GM18508 (cell line): Measurements from ENCODE around the gene SLC19A1.

Source experiments
- ATAC-seq: cut with Tn5 transposase; IDR thresholded peaks from one replicate; pipeline ENCODE4 v1.9.1; 2021; ENCODE audit warnings: moderate number of reproducible peaks; ENCODE audit not compliant: insufficient read depth, unreplicated experiment

The SLC19A1 gene

GRCh38 chr21:45546636-45547544 lies 4.7 kb upstream of the SLC19A1 start:
- ATAC-seq = no peak

- no peak for ATAC-seq
These were observed 3.7 kb upstream of the SLC19A1 start for GRCh38 chr21:45545691-45546531.

DNA sequence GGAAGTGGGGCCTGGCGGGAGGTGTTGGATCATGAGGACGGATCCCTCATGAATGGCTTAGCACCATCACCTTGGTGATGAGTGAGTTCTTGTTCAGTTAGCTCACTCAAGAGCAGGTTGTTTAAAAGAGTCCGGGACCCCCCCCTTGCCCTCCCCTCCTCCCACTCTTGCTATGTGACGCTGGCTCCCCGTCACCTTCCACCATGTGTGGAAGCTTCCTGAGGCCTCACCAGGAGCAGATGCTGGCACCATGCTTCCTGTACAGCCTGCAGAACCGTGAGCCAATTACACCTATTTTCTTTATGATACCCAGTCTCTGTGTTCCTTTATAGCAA lies 3.0 kb upstream of the SLC19A1 start:
- ATAC-seq = no peak

DNA sequence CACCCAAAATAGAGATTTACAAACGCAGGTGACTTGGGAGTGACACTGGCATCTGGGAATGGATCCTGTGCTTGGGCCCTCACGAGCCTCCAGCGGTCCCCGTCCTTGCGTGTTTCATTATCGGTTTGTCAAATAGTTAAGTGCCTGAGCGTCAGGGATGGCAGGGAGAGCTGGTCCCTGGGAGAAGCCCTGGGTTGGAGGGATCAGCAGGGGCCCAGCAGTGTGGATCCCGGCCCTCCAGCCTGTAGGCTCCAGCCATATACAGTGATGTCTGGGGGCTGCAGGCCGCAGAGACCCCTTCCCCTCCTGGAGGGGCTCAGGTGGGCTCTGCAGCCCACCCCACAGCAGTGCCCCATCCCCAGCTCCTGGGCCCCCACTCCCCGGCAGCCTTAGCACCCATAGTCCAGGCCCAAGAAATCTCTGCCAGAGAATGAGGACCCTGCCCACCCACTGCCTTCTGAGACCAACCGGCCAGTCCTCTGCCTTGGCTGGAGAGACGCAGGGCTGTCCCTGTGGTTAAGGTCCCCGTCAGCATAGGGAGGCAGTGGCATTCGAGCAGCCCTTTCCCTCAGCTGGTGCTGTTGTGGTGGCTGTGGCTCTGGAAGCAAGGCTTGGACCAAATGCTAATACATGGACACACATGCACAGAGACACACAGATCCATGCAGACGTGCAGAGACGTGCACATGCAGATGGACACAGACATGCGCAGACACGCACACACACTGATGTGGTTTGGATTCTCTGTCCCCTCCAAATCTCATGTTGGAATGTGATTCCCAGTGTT lies 2.4 kb upstream of the SLC19A1 start:
- no peak for ATAC-seq

- ATAC-seq = no peak
These were observed 1.6 kb upstream of the SLC19A1 start for GRCh38 chr21:45543710-45544448.

- no peak for ATAC-seq
These were observed 1.1 kb upstream of the SLC19A1 start for GRCh38 chr21:45543371-45543709.

DNA sequence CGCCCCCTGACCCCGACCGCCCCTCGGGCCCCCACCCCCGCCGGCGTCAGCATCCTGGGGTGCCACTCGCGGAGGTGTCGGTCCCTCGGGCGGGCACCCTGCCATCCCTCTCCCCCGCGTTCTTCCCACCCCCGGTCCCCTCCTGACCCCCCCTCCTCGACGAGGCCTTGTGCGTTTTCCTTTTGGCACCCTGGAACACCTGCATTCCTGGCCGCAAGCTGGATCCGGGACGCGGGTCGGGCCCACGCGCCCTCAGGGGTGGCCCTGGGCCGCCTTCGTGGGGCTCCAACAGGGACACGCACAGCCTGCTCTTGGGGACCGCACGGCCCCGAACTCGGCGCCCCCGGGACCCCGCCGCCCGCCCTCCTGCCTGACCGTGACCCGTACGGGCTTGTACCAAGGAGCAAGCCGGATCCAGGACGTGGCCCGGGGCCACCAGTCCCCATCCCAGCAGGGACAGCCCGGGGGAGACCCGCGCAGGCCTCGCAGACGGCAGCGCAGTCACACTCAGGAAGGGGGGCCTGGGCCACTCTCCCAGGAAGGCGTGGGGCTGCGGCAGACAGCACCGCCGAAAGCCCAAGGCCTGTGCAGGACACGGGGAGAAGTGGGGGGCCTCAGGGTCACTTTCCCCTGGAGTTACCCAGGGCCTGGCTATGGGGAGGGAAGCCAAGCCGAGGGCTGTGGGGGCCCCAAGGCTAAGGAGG lies 579 bp upstream of the SLC19A1 start:
- ATAC-seq = no peak

DNA sequence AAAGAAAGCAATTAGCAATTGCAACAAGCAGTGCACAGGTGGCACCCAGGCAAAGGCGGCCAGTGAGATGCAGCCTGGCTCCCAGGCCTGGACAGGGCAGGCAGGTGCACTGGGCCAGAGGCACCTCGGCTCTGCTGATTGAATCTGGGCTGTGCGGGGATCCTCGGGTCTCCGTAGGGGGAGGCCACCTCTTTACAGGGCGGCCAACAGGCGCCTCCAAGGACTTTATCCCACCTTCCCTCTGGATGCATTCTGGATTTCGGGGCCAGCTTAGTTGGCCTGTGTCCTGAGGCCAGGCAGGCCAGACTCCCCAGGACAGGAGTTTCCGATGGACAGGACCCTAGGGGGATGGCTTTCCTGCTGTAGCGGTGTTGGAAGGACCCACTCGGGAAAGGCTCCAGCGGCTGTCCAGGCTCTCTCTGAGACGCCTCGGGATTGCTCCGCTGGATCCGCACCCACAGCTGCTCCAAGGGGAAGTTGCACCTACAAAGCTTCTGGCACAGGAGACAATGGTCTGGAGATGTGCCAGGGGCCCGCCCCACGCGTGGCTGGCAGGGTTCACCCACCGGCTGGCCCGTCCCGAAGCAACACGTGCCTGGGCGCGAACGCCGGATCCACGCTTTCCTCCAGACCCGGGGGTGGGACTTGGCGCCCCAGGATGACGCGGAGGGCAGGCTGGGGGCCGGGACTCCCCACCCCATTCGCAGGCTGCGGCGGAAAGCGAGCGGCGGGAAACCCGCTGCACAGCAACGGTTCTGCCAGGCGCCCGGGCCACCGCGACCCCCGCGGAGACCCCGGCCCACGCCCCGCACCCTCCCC lies 810 bp downstream of the SLC19A1 start:
- no peak for ATAC-seq

DNA sequence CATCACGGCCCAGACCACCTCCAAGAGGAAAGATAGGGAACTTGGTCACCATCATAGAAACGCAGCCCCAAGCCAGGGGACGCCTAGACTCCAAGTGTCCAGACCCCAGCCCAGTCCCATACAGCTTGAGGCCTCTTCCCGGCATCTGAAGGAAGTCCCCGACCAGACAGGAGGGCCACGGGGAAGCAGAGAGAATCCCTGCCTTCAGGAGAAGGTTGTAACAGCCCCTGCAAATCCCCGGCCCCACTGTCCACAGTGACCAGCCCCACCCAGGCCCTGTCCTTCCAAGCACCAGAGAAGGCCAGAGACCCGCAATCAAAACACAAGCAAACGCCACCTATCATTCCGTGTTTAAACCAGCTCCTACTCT lies 1.7 kb downstream of the SLC19A1 start:
- ATAC-seq = no peak

DNA sequence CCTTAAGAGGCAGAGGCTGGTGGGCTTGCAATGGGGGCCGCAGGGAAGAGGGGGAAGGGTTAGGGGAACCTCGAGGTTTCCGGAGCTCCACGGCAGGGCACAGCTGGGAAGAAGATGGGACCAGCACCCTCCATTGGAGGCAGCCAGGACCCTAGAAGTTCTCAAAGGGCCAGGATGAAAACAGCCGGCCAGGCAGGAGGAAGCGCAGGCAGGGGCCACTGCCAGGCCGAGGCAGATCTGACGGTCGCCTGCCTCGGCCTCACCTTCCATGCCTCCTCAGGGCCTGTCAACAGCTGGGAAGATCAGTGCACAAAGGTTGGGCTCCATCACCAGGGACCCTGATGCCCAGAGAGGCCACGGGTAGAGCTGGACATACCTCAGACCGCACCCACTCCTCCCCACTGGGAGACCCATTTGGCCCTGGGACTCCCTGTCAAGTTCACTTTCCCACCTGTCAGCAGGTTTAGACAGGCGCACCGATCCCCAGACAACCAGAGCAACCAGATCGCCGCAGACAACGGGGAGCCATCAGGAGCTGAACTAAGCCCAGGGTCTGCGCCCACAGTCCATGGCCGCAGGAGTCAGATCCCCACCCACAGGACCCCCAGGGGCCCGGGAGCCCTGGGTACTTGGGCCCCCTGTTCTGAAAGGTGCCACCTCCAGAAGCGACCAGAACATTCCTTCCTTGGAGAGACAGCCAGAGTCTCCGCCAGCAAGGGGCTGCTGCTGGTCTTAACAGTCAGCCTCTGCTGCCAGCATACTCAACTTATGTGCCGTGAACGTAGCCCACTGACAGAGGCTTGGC lies 2.2 kb downstream of the SLC19A1 start:
- no peak for ATAC-seq

- no peak for ATAC-seq
These were observed 3.0 kb downstream of the SLC19A1 start for GRCh38 chr21:45539046-45539795.

DNA sequence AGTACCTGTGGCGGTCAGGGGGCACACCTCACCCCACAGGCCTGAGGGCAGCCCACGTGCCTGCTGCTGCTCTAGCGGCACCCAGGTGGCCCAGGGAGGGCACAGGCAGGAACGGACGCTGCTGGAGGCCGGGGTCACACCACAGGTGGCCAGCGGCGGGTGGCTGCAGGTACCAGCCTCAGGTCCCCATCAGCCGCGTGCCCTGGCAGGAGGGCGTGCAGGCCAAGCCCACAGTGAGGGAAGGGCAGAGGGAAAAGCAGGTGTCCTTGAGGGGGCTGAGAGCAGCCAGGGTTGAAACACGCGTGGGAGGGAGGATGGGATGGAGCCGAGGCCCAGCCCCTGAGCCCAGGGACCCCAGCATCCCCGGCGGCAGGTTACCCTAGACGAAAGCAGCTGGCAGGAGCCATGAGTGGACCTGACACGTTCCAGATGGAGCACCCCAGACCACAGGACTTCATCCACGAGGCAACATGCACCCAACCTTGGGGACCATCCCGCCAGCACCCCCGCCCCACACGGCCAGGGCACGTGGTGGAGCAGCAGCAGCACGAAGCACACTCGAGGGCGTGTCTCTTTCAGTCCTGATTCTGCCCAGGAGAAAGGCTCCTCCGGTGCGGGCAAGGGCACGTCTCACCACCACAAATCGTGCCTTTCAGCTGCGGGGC lies 3.7 kb downstream of the SLC19A1 start:
- no peak for ATAC-seq

GRCh38 chr21:45537746-45538291 lies 4.4 kb downstream of the SLC19A1 start:
- no peak for ATAC-seq

DNA sequence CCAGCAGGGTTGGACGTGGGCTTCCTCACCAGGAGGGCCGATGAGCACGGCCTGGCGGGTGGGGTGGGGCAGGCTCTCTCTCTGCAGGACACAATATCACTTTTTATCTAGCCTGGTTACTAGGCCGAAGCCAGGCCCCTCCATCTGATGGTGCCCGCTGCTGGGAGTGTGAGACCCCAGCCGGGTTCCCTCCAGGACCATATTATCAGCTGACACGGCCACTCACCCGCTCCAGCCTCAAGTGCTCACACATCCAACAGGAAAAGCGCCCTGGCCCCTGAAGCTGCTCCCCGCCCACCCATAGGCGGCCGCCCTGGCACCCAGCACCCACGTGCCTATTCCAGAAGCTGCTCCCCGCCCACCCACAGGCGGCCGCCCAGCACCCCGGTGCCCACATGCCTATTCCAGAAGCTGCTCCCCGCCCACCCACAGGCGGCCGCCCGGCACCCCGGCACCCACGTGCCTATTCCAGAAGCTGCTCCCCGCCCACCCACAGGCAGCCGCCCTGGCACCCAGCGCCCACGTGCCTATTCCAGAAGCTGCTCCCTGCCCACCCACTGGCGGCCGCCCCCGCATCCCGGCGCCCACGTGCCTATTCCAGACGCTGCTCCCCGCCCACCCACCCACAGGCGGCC lies 5.0 kb downstream of the SLC19A1 start:
- ATAC-seq = no peak

- no peak for ATAC-seq
These were observed 5.7 kb downstream of the SLC19A1 start for GRCh38 chr21:45536301-45537081.
